PFSK-1 (cell line): Measurements from ENCODE around the gene C5orf63.

Experiments used
- FOXP2 ChIP-seq: optimal IDR thresholded peaks from 2 replicates; pipeline ENCODE3; 2011; ENCODE audit warnings: borderline replicate concordance, control low read depth, inconsistent platforms; ENCODE audit not compliant: insufficient read depth; ENCODE audit errors: extremely low read length, extremely low read depth
- POLR2AphosphoS5 ChIP-seq: IDR thresholded peaks from 2 replicates; pipeline ENCODE4 v1.6.1; 2012; ENCODE audit warnings: low read depth, mild to moderate bottlenecking, control low read depth, low read length, moderate library complexity
- SIN3A ChIP-seq: IDR thresholded peaks from 2 replicates; pipeline ENCODE4 v1.6.1; 2012; ENCODE audit warnings: mild to moderate bottlenecking, low read length, moderate library complexity, borderline replicate concordance; ENCODE audit not compliant: insufficient read depth
- TAF1 ChIP-seq: IDR thresholded peaks from 2 replicates; pipeline ENCODE4 v1.6.1; 2012; ENCODE audit warnings: low read length, control low read depth, borderline replicate concordance; ENCODE audit not compliant: insufficient read depth
- TF ChIP-seq, protein P1 (sequence below), 2 experiments: IDR thresholded peaks; 2 replicates each; pipeline versions ENCODE4 v1.6.1 to v1.8.0; 2011 to 2012; ENCODE audit warnings: low read depth in 2 of 2, low read length in 2 of 2, control low read depth in 1 of 2, inconsistent platforms in 1 of 2, mild to moderate bottlenecking in 1 of 2, moderate library complexity in 1 of 2; ENCODE audit not compliant: insufficient read depth in 1 of 2

DNA sequence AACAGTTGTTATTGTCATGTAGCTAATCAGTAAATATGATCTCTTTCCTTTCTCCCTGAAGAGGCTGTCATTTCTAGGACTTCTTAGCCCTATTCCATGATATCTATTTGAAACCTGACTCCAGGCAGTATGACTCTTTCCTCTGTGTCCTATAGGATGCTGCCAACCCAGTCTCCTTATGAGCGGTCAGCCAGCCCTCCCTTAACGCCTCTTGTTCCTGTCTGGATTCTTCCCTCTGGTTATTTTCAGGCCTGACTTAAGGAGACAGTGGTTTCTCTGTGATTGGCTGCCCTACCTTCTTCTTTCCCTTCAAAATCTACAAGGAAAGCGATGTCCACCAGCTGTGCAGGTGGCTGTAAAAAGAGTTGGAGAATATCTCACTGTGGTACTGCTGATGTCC, 19.4 kb upstream of the C5orf63 start:
- TF ChIP-seq TAF1 (no peak), POLR2AphosphoS5 (no peak), FOXP2 (no peak), SIN3A (no peak)
- TF ChIP-seq, protein P1, sequence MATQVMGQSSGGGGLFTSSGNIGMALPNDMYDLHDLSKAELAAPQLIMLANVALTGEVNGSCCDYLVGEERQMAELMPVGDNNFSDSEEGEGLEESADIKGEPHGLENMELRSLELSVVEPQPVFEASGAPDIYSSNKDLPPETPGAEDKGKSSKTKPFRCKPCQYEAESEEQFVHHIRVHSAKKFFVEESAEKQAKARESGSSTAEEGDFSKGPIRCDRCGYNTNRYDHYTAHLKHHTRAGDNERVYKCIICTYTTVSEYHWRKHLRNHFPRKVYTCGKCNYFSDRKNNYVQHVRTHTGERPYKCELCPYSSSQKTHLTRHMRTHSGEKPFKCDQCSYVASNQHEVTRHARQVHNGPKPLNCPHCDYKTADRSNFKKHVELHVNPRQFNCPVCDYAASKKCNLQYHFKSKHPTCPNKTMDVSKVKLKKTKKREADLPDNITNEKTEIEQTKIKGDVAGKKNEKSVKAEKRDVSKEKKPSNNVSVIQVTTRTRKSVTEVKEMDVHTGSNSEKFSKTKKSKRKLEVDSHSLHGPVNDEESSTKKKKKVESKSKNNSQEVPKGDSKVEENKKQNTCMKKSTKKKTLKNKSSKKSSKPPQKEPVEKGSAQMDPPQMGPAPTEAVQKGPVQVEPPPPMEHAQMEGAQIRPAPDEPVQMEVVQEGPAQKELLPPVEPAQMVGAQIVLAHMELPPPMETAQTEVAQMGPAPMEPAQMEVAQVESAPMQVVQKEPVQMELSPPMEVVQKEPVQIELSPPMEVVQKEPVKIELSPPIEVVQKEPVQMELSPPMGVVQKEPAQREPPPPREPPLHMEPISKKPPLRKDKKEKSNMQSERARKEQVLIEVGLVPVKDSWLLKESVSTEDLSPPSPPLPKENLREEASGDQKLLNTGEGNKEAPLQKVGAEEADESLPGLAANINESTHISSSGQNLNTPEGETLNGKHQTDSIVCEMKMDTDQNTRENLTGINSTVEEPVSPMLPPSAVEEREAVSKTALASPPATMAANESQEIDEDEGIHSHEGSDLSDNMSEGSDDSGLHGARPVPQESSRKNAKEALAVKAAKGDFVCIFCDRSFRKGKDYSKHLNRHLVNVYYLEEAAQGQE (IDR thresholded peaks at IDR 0.05; ENCODE audit: insufficient read depth in 1 of 2, low read depth in 2 of 2, low read length in 2 of 2) = no peak
